ENCODE results near the gene PCLO. TPM values are rescaled to one million over a fixed set of nuclear protein-coding genes. Genes with fewer than 3 reads are reported as not detected.

The PCLO gene
- total and polyA plus RNA-seq, 12 donors: 0.06 to 10.8 (median 2.3) TPM

GRCh38 chr7:83072576-83073517 is 89.8 kb downstream of the PCLO start:
- Histone ChIP-seq H3K4me1 (no peaks in the 10 kb centered on the region), H3K4me3 (no peak overlapping the region)
- 62 to 66% methylated on average over 2 of the region's 2 CpGs for WGBS, 2 donors

GRCh38 chr7:83065714-83066113 is 97.0 kb downstream of the PCLO start:
- WGBS, 2 donors: 45 to 49% methylated on average over 3 of the region's 3 CpGs
- Histone ChIP-seq H3K27me3 (no peaks in the 10 kb centered on the region), H3K27ac (no peak overlapping the region), H3K4me3 (no peak overlapping the region), H3K4me1 (no peaks in the 10 kb centered on the region), H3K9me3 (no peaks in the 10 kb centered on the region), H3K36me3 (no peaks in the 10 kb centered on the region)
- intact Hi-C loops (cut with DNase I): loop anchor here in 1 of 10 donors (10.0 kb wide), 1 partner anchor 61 kb away; no protein-coding TSS in a partner anchor
- TF ChIP-seq CTCF (IDR thresholded peaks at IDR 0.05): no peak
- DNase-seq (no peak), ATAC-seq (no peak)

More at GRCh38 chr7:83072576-83073517, 89.8 kb downstream of the PCLO start:
- no peaks in the 10 kb centered on the region for H3K27me3 ChIP-seq
- intact Hi-C loops (cut with DNase I): no loop called here
- no peak overlapping the region for H3K27ac ChIP-seq
- TF ChIP-seq CTCF (IDR thresholded peaks at IDR 0.05): no peak
- H3K9me3 ChIP-seq: no peaks in the 10 kb centered on the region
- no peaks in the 10 kb centered on the region for H3K36me3 ChIP-seq
- DNase-seq (no peak), ATAC-seq (no peak)

- ATAC-seq (peak in 7 of 8 donors; percentile 33 to 89 (median 79)), DNase-seq (peak in 1 of 2 donors; percentile 4)
- intact Hi-C loops (cut with DNase I): loop anchor here in 1 of 10 donors (10.0 kb wide), 1 partner anchor 55 kb away; no protein-coding TSS in a partner anchor
- Histone ChIP-seq H3K4me3 (no peak overlapping the region), H3K27ac (no peak overlapping the region), H3K9me3 (no peaks in the 10 kb centered on the region), H3K36me3 (no peaks in the 10 kb centered on the region), H3K27me3 (no peaks in the 10 kb centered on the region), H3K4me1 (no peaks in the 10 kb centered on the region)
- no peak for TF ChIP-seq CTCF (IDR thresholded peaks at IDR 0.05)
Measured at GRCh38 chr7:83060218-83060617, 102.5 kb downstream of the PCLO start.

- intact Hi-C loops (cut with DNase I): no loop called here
- ATAC-seq: no peak
Measured at GRCh38 chr7:83058667-83059066, 104.0 kb downstream of the PCLO start.

More at GRCh38 chr7:83058667-83059066, 104.0 kb downstream of the PCLO start:
- WGBS, 2 donors: 81 to 93% methylated on average over 5 of the region's 5 CpGs
- no peak for TF ChIP-seq CTCF (IDR thresholded peaks at IDR 0.05)
- no peaks in the 10 kb centered on the region for H3K36me3 ChIP-seq
- H3K4me3 ChIP-seq: no peak overlapping the region
- H3K9me3 ChIP-seq: no peaks in the 10 kb centered on the region
- DNase-seq: no peak
- H3K4me1 ChIP-seq: no peaks in the 10 kb centered on the region
- H3K27me3 ChIP-seq: no peaks in the 10 kb centered on the region
- H3K27ac ChIP-seq: no peak overlapping the region

Data from heart right ventricle (tissue), 16 donors.